Measurements from ENCODE around the gene ACBD4.

GRCh38 chr17:45087504-45087975 lies 47.9 kb upstream of the ACBD4 start:
- TF ChIP-seq CTCF (IDR thresholded peaks at IDR 0.05) = no peak
- no peak for TF ChIP-seq POLR2AphosphoS5 (IDR thresholded peaks at IDR 0.05; ENCODE audit: low read depth, low read length)
- no peak for TF ChIP-seq SIN3A (IDR thresholded peaks at IDR 0.05; ENCODE audit: borderline replicate concordance, insufficient read depth, low read depth, low read length)
- no peak for TF ChIP-seq REST (IDR thresholded peaks at IDR 0.05; ENCODE audit: insufficient read depth in 1 of 2, low read depth in 2 of 2, low read length in 1 of 2)

Data from Panc1 (cell line).